ENCODE measurements around the gene ADGRA1.
"Not testable (repeated sequence)": the region's sequence is repeated elsewhere in the genome, so short reads cannot be mapped to it uniquely, and the experiment has no call there.

Gene ADGRA1

DNA sequence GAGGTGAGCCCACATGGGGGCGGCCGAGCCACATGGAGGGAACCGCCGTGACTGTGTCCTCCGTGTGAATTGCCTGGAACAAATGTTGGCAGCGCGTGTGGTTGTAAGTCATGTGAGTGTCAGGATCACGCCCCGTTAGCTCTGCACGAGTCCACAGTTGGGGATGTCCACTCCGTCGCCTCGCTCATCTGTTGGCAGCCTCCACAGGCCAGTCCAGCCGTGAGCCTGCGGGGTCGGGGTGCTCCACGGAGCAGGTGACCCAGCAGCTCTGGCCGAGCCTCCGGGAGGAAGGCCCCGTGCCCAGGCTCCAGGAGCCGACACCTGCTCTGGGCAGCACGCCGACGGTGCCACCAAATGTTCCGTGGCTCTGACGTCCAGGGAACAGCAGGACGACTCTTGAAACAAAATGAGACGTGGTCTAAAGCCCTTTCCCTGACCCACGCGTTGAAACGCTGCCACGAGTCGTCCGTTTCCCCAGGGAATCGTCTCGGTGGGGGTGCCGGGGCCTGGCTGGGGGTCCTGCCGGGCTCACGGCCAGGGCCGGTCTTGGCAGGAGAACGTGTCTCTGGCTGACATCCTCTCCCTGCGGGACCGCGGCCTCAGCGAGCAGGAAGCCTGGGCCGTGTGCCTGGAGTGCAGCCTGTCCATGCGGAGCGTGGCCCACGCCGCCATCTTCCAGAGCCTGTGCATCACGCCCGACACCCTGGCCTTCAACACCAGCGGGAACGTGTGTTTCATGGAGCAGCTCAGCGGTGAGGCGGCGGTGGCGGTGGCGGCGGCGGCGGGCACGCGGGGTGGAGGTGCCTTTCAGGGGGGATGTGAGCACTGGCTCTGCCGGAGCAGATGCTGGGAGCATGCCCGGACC is 79.3 kb downstream of the ADGRA1 start:
- DNase-seq: no peak

- no peak for DNase-seq
Measured at GRCh38 chr10:133167693-133168616, 80.2 kb downstream of the ADGRA1 start.

- DNase-seq: no peak
Measured at GRCh38 chr10:133168617-133169031, 80.9 kb downstream of the ADGRA1 start.

GRCh38 chr10:133169173-133169947 is 81.6 kb downstream of the ADGRA1 start:
- no peak for DNase-seq

GRCh38 chr10:133170092-133170491 is 82.4 kb downstream of the ADGRA1 start:
- DNase-seq: no peak

- DNase-seq: no peak
Measured at GRCh38 chr10:133173860-133174640, 86.3 kb downstream of the ADGRA1 start.

DNA sequence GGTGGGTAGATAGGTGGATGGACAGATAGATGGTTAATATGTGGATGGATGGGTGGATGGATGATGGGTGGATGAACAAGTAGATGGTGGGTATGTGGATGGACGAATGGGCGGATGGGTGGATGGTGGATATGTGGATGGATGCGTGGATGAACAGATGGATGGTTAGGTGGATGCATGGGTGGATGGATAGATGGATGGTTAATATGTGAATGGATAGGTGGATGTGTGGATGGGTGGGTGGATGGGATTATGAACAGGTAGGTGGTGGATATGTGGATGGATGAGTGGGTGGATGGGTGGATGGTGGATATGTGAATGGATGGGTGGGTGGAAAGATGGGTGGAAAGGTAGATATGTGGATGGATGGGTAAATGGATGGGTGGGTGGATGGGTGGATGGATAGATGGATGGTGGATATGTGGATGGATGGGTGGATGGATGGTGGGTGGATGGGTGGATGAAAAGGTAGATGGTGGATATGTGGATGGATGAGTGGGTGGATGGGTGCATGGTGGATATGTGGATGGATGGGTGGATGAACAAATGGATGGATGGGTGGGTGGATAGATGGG is 87.1 kb downstream of the ADGRA1 start:
- DNase-seq: no peak

- not testable (repeated sequence) for DNase-seq
Measured at GRCh38 chr10:133175624-133176023, 87.9 kb downstream of the ADGRA1 start.

GRCh38 chr10:133176546-133176945 is 88.8 kb downstream of the ADGRA1 start:
- DNase-seq: no peak

DNA sequence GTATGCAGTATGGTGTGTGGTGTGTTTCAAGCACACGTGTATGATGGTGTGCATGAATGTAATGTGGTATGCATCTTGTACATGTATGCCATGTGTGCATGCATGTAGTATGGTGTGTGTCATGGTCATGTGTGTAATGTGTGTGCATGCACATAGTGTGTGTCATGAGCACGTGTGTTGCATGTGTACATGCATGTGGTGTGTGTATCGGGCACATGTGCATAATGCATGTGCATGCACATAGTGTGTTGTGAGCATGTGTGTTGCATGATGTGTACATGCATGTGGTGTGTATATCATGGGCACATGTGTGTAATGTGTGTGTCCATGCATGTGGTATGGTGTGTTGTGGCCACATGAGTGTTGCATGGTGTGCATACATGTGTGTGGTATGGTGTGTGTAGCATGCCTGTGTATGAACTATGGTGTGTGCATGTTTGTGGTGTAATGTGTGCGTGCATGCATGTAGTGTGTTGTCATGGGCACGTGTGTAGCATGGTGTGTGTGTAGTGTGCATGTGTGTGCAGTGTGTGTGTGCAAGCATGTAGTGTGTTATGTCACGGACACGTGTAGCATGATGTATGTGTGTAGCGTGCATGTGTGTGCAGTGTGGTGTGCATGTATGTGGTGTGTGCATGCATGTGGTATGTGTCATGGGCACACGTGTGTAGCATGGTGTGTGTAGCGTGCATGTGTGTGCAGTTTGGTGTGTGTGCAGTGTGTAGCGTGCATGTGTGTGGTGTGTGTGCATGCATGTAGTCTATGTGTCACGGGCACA is 89.8 kb downstream of the ADGRA1 start:
- DNase-seq: no peak

GRCh38 chr10:133178357-133179127 is 90.8 kb downstream of the ADGRA1 start:
- no peak for DNase-seq

DNA sequence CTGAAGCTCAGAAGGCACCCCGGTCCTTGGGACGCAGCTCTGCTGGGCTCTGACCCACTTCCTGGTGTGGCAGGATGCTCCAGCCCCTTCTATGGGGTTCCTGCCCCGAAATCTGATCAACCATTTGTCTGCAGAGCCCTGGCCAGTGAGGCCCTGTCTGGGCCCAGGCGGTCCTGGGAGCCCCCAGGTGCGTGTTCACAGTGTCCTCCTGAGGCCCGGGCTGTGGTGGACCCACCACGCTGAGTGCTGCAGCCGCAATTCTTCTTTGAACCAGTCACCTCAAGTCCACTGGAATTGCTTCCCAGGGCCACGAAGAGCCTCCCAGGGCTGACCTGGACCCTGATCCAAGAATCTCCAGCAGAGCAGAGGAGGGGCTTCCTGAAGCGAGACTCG is 91.4 kb downstream of the ADGRA1 start:
- DNase-seq: no peak

GRCh38 chr10:133179651-133180050 is 91.9 kb downstream of the ADGRA1 start:
- no peak for DNase-seq

DNA sequence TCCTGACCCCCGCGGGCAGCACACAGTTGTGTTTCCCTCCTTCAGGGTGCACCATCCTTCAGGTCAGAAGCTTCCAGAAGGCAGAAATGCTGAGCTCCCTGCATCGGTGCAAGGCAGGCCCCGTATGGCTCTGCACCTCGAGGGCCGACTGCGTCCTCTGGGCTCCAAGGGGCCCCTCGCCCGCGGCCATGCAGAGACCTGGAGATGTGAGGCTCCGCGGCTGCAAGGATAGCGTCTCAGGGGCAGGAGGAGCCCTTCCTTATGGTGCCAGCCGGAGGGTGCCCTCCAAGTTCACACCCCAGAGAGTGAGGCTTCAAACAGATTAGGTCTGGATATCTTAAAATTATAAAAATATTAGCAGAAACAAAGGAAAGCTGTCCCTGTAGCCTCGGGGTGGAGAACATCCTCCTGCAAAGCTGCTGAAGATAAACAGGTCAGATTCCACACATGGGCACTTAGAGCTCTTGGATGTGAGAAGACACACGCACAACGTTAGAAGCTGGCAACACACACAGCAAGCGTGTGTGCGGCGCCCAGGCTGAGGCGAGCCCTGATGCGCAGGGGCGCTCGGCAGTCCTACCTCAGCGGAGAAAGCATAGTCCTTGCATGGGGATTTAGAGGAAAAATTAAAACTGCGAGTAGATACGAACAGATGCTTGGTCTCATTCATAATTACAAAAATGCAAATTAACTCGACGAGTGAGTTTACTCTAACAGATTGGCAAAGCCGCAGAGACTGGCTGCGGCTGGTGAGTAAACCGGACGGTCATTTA is 92.7 kb downstream of the ADGRA1 start:
- no peak for DNase-seq

- no peak for DNase-seq
Measured at GRCh38 chr10:133180965-133181639, 93.4 kb downstream of the ADGRA1 start.

Data from retina (tissue), 1 donor.